AG08396 (cell line): Measurements from ENCODE around the gene EVI5L.
A peak's percentile ranks its signal among the peaks of the same experiment; 100 is the strongest.

Experiments
- DNase-seq: peaks from one replicate; pipeline ENCODE4 v3.0.0; 2012; ENCODE audit warnings: low spot score, mixed read lengths

EVI5L gene

GRCh38 chr19:7898967-7899366 lies 68.9 kb downstream of the EVI5L start:
- no peak for DNase-seq

DNA sequence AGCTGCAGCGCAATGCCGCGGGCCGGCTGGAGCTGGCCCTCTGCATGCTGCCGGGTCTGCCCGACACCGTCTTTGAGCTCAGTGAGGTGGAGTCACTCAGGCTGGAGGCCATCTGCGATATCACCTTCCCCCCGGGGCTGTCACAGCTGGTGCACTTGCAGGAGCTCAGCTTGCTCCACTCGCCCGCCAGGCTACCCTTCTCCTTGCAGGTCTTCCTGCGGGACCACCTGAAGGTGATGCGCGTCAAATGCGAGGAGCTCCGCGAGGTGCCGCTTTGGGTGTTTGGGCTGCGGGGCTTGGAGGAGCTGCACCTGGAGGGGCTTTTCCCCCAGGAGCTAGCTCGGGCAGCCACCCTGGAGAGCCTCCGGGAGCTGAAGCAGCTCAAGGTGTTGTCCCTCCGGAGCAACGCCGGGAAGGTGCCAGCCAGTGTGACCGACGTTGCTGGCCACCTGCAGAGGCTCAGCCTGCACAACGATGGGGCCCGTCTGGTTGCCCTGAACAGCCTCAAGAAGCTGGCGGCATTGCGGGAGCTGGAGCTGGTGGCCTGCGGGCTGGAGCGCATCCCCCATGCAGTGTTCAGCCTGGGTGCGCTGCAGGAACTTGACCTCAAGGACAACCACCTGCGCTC lies 69.8 kb downstream of the EVI5L start:
- no peak for DNase-seq

DNA sequence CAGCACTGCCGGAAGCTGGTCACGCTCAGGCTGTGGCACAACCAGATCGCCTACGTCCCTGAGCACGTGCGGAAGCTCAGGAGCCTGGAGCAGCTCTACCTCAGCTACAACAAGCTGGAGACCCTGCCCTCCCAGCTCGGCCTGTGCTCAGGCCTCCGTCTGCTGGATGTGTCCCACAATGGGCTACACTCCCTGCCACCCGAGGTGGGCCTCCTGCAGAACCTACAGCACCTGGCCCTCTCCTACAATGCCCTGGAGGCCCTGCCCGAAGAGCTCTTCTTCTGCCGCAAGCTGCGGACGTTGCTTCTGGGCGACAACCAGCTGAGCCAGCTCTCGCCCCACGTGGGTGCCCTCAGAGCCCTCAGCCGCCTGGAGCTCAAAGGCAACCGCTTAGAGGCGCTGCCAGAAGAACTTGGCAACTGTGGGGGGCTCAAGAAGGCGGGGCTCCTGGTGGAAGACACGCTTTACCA lies 70.4 kb downstream of the EVI5L start:
- DNase-seq, result no peak

DNA sequence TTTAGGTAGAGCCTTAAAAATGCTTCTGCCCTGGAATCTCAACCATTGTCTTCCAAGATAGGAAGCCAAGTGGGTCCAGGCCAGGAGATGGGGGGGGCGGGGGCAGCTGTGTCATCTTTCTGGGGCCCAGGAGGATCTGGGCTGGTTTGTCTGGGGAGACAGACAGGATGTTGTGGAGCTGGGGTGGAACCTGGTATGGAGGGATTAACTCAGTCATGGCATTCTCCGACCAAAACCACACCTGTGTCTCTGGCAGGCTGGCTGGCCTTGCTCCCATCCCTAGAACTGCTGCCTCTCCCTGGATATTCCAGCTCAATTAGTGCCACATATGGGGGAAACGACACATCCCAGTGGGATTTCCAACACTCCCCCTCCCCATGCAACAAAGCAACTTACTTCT lies 70.9 kb downstream of the EVI5L start:
- no peak for DNase-seq

DNA sequence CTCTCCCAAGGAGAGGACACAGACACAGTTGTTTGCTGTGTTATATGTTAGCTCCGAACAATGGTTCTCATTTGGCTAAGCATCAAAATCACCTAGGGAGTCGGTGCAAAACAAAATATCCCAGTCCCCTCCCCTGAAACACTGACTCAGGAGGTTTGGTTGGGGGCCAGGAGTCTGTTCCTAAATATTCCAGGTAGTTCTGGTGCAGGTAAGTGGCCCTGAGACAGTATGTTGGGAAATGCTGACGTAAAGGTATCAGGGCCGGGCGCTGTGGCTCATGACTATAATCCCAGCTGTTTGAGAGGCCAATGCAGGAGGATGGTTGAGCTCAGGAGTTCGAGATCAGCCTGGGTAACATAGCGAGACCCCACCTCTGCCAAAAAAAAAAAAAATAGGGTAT lies 71.3 kb downstream of the EVI5L start:
- DNase-seq, result no peak

- no peak for DNase-seq
Observed at GRCh38 chr19:7902796-7903243, 72.8 kb downstream of the EVI5L start.

DNA sequence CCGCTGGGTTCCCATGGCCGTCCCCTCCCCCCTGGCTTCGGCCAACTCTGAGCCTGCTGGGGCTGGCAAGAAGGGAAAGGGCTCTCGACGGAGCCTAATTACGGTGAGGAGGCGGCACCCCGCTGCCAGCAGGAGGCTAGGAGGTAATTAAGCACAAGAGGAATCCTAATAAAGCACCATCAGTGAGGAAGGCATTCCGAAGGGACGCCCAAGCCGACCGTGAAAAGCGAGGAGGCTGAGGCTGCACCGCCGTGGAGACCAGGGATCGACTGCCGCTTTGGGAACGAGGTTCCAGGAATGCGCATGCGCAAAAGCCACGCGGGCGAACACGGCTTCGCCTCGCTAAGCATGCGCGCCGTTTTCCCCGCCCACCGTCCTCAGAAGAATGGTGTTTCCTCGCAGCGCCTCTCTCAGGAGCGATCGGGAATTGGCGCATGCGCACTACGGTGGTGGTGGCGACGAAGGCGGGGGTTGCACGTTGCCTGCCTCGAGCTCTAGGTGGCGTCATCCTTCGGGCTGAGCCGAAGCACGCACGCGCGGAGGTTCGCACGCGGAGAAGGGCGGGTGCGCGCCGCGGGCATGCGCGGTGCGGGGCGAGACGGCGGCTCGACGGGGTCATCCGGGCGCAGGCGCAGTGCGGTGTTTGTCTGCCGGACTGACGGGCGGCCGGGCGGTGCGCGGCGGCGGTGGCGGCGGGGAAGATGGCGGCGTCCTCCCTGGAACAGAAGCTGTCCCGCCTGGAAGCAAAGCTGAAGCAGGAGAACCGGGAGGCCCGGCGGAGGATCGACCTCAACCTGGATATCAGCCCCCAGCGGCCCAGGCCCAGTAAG lies 73.4 kb downstream of the EVI5L start, which contains the start of gene MAP2K7:
TSS of gene MAP2K7 (plus strand) at position 634 of the 830 bp plus-strand sequence. CDS start at position 702, 68 bp downstream.
- peak; percentile 100 for DNase-seq

- peak; percentile 79 for DNase-seq
Observed at GRCh38 chr19:7904074-7905020, 74.3 kb downstream of the EVI5L start.

DNA sequence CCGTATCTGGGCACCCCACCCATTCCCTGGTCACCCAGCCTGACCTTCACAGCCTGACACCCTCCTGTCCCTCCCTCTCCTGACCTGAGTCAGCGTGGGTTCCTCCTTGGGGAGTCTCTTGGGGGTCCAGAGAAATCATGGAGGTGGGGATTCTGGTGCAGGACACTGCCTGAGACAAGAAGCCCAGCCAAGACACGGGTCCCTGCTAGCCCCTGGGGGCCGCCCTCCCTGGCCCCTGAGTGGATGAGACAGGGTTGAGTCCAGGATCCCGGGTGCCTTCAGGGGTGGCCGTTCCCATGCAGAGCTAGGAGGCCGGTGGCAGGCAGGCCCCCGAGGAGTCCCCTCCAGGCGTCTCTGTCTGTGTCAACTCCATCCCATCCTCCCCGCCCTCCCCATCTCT lies 75.2 kb downstream of the EVI5L start:
- no peak for DNase-seq

GRCh38 chr19:7905859-7906258 lies 75.8 kb downstream of the EVI5L start:
- no peak for DNase-seq

GRCh38 chr19:7907122-7907521 lies 77.1 kb downstream of the EVI5L start:
- no peak for DNase-seq

DNA sequence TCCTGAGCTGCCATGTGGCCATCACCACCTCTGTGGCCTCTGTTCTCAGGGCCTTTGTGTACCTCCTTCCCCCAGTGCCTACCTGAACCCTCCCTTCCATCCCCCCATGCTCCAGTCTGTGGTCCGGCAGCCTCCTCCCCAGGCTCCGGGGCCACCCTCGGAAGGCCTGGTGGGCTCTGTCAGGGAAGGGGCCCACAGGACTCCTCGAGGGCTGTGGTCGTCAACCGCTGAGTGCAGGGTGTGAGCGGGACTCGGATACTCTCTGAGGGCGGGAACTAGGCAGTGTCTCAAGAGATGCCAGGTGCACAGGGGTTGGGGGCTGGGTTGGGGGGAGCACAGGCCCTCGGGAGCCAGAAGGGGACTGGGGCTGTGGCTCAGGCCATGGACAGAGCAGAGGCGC lies 77.5 kb downstream of the EVI5L start:
- no peak for DNase-seq

- no peak for DNase-seq
Observed at GRCh38 chr19:7908078-7908699, 78.2 kb downstream of the EVI5L start.

DNA sequence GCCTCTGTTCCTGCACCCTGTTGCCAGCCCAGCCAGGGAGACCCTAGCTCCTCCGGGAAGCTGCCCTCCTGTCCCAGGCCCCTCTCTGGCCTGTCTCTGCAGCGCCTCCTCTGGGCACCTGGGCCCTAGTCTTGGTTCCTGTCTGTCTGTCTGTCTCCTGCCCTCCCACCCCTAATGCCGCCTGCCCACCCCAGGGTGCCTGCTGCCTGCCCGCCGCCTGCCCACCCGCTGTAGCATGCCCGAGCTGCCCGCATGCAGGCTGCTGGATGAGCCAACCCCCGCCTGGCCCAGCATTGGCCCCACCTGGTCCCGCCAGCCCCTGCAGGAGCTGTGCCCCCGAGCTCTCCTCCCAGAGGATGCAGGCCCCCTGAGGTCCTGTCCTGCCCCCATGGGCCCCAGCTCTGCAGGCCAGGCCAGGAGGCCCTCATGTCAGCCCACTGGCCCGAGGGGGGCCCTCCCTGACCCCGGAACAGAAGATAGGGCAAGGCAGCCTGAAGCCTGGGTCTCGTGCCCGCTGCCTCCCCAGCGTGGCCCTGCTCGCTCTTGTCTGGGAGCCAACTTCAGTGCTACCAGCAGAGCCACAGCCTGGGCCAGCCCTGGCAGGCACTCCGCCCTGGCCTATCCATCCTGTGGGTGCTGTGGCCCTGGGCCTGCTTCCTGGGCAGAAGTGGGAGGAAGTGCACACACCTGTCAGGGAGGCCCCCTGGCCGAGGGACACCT lies 78.9 kb downstream of the EVI5L start:
- DNase-seq, result no peak

- DNase-seq, result no peak
Observed at GRCh38 chr19:7909471-7910067, 79.6 kb downstream of the EVI5L start.

- no peak for DNase-seq
Observed at GRCh38 chr19:7910321-7911161, 80.5 kb downstream of the EVI5L start.

DNA sequence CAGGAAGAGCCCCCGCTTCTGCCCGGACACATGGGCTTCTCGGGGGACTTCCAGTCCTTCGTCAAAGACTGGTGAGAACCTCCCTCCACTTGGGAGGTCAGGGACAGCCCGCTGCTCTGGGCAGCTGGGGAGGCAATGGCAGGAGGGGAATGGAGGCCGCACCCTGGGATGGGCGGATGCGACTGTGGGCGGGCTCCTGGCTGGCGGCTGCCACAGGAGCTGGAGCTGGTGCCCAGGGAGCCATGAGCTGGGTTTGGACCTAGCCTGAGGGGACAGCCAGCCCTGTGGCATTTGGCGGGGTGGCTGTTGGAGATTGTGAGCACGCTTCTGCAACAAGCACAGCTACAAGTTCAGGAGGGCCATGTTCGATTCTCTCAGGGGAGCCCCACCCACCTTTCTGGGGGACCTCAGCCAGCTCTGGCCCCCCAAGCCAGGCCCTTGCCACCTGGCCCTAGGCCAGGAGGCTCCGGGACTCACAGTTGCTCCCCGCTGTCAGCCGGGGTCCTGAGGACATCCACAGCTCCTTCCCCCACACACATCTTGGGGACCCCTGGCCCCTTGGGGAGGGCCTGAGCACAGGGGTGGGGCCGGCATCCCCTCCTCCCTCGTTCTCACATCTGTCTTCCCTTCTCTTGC lies 81.6 kb downstream of the EVI5L start:
- no peak for DNase-seq

GRCh38 chr19:7912144-7912696 lies 82.2 kb downstream of the EVI5L start:
- no peak for DNase-seq
